Stimulated activated CD8-positive, alpha-beta memory T cell treated with anti-CD3 and anti-CD28 coated beads, Interleukin-15, amount 100 ng/mL, for 4 hours (primary cell): Measurements from ENCODE around the gene POLR3H.
"Not testable (repeated sequence)": the region's sequence is repeated elsewhere in the genome, so short reads cannot be mapped to it uniquely, and the experiment has no call there.

Experiments used
- DNase-seq, 2 donors: peaks; one replicate each; pipeline ENCODE4 v3.0.0-alpha.2; 2020; ENCODE audit warnings: low read depth in 2 of 2

Gene POLR3H, protein sequence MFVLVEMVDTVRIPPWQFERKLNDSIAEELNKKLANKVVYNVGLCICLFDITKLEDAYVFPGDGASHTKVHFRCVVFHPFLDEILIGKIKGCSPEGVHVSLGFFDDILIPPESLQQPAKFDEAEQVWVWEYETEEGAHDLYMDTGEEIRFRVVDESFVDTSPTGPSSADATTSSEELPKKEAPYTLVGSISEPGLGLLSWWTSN

DNA sequence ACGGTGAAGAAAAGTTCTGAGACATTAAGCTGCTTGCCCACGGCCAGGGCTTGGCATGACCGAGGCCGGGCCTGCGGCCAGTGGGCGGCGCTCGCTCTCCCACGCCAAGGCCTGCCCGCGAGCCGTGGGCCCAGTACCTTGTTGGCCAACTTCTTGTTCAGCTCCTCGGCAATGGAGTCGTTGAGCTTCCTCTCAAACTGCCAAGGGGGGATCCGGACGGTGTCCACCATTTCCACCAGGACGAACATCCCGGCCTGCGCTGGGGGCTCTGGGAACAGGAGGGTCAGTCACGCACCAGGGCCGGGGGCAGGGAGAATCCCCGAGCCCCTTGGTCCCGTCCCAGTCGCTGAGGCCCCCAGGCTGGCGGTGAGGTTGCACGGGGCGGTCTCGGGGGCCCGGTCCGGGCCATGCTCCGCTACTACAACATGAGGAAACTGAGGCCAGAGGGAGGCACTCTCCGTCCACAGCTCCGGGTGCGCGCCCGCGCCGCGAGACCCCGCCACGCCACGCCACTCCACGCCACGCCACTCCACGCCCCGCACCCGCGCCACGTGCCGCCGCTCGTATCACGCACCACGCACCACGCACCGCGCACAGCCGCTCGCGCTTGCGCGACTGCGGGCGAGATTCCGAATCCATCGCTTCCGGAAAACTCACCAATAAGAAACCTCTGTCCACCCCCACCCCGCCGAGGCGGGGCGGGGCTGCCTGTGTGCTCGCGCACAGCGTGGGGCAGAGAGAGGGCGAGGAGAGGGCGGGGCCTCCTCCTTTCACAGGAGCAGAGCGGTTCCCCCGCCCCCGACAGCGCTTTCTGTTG, at the start of gene POLR3H:
Gene POLR3H, minus strand, starts transcription at position 617 of the 817 bp plus-strand sequence. Its CDS starts 369 bp downstream, at position 248.
- DNase-seq, result peak; percentile 93 to 94

DNA sequence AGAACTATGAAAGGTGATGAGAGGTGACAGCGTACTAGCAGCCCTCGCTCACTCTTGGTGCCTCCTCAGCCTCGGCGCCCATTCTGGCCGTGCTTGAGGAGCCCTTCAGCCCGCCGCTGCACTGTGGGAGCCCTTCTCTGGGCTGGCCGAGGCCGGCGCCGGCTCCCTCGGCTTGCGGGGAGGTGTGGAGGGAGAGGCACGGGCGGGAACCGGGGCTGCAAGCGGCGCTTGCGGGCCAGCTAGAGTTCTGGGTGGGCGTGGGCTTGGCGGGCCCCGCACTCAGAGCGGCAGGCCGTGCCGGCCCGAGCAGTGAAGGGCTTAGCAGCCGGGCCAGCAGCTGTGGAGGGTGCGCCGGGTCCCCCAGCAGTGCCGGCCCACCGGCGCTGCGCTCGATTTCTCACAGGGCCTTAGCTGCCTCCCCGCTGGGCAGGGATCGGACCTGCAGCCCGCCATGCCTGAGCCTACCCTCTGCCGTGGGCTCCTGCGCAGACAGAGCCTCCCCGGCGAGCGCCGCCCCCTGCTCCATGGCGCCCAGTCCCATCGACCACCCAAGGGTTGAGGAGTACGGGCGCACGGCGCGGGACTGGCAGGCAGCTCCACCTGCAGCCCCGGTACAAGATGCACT, 49.2 kb upstream of the POLR3H start:
- not testable (repeated sequence) for DNase-seq

DNA sequence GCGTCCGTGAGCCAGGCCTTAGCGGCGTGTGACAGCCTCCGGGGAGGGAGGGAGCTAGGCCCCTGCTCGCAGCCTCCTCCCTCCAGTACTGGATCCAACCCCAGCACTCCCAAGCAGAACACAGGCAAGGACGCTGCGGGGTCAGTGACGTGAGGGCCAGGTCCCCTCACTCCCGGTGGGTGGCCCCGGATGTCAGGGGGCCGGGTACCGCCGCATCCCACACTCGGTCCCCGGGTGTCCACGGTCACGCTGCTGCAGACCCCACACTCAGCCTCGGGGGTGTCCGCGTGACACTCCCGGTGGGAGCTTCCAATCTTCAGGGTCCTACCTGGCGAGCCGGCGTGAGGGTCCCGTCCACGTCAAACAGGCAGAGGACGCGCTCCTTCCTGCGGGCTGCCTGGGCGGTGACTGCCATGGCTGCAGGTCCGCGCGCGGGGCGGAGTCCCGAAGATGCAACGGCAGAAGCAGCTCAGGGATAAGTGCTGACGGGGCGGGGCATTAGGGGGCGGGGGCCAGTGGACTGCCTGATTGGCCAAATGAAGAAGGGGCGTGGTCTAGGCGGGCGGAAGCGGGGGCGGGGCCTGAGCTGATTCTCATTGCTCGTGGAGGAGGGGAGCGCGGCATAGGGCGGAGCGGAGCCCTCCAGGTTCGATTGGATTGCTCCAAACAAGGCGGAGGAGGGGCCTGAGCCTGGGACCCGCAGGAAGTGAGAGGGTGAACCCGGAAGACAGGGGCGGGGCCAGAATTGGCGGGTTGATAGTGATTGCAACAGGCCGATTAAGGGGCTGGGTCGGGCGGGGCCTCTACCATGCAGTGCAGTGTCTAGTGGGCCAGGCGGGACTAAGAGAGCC, 45.3 kb upstream of the POLR3H start, which contains the start of gene PMM1:
Gene PMM1, minus strand, starts transcription at position 450 of the 851 bp plus-strand sequence. Its CDS starts 35 bp downstream, at position 415.
- DNase-seq, result peak; percentile 100

DNA sequence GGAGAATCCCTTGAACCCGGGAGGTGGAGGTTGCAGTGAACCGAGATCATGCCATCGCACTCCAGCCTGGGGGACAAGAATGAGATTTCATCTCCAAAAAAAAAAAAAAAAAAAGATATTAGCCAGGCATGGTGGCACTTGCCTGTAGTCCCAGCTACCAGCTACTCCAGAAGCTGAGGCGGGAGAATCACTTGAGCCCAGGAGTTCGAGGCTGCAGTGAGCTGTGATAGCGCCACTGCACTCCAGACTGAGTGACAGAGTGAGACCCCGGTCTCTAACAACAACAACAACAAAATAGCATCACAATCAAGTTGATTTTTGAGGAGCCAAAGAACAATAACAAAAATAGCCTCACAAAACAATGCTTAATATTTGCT, 43.1 kb upstream of the POLR3H start:
- DNase-seq, result no peak

DNA sequence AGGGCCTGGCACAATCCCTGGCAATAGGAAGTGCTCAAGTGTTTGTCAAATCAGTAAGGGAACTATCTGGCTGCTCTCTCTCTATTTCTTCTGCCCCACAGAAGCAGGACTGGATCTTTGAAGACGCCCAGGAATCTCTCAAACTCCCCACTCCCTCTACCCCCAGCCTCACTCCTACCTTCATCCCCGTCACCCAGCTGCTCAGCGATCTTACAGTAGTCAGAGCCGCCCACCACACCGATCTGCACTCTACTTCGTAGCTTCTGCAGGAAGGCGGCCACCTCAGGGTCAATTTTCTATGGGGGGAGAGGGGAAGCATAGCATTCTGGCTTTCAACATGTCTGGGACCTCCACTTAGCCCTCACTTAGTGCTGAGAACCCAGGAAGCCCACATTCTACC, 41.6 kb upstream of the POLR3H start:
- DNase-seq, result no peak

DNA sequence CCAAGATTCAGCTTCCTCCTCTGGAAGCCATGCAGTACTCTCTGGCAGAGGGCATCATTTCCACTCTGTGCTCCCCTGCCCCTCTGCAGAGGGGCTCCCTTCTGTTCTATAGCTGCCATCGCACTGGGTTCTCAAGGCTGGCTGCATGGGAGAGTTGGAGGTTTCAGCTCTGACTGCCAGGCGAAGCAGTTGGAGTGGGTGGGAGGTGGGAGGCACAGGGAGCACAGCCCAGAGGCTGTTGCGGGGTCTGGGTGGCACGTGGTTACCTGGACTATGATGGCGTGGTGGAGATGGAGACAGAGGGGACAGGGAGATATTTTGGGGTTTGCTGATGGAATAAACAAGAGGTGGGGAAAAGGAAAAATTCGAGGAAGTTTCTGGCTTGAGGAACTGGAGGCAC, 40.6 kb upstream of the POLR3H start:
- no peak for DNase-seq

DNA sequence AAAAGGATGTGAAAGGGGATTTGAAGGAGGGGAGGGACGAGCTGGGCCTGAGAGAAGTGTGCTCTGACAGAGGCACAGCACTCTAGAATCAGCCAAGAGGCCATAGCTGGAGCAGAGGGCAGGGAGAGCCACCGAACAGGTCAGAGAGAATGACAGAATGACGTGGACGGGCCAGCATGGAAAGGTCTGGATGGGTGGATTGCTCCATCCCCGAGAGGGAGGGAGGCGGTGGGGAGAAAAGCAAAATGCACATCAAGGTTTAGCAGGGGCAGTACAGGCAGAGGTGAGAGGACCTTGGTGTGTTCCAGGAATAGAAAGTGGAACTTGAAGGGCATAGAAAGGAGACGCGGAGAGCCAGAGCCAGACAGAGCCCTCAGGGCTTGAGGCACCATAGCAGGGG, 38.4 kb upstream of the POLR3H start:
- no peak for DNase-seq

DNA sequence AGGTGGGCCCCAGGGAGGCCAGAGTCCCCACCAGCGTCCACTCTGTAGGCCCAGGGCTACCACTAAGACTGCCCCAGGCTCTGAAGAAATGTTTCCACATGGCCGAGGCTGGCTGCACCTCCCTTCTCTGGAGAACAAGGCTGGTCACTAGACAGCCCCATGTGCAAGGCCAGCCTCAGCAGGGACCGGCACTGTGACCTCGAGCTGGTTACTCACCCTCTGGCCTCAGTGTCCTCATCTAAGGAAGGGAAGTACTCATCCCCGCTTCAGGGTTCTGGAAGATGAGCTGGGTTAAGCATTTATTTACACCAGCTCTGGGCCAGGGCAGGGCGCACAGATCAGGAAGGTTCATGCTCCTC, 35.7 kb upstream of the POLR3H start:
- DNase-seq, result no peak

DNA sequence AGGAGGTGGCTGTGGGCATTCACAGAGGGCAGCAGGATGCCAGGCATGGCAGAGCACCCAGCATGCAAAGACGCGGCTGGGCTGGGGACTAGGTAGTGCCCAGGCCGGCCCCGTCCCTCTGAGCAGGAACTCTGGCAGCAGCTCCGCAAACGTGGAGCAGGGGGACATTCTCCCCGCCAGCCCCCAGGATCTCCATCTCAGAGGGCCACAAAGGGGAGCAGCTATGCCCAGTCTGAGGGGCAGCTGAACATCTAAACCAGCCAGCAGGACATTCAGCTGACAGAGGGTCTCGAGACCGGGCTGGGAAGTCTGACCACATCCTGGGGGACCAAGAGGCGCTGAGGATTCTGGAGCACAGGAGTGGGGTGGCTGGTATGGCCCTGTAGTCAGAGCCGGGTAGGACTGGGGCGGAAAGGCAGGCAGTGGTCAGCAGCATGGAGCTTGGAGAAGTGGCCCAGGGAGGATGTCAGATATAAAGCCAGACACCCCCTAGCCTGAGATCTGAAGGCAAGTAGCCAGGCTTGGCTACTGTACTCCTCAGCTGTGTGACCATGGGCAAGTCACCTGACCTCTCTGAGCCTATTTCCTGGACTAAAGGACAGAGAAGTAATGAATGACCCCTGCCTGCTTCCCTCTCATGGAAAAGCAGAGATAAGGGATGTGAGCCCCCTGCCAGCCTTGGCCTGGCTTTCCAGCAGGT, 35.2 kb upstream of the POLR3H start:
- no peak for DNase-seq

DNA sequence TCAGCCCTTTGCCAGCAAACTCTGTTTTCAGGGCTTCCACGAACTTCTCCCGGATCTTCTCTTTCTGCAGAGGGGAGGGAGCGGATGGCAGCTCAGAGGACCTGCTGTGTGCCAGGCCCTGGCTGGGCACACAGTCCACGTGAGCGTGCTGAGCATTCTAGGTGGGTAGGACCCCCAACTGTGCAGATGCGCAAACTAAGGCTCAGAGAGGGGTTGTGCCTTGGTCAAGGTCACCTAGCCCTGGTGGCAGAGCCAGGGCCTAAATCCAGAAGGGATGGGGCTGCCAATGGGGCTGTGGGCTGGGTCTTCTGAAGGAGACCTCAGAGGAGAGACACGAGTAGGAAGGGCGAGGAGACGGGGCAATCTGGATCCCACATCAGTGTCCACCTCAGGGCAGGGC, 34.5 kb upstream of the POLR3H start:
- no peak for DNase-seq

DNA sequence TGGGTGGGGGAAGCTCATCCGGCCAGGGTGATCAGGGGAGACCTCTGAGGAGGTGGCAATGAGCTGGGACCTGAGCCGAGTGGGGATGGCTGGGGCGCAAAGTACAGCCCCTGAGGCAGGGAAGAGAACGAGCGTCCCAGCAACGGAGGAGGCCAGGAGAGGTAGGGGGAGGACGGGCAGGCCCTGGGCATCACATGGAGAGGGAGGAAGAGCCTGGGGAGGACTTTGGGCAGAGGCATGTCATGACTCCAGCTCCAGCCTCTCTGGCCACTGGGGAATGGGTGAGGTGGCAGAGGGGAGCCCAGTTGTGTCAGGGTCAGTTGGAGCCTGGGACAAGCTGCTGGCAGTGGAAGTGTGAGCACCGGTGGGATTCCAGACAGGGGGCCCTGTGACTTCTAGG, 33.8 kb upstream of the POLR3H start:
- no peak for DNase-seq

DNA sequence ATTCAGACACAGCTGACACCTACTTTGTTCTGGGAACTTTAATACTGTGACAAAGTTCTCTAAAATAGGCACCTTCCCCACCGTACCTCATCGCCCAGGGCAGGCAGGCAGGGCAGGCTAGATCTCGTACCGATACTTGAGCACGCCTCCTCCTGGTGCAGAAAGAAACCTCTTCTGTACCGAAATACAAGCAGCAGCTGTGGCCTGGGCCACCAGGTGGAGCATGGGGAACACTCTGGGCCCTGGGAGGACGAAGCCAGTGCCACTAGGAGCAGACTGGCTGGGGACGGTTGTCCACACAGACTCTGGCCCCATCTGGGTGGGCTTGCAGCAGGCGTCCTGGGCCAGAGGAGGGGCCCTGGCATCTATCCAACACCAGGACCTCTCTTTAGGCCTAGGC, 32.6 kb upstream of the POLR3H start:
- DNase-seq, result no peak

DNA sequence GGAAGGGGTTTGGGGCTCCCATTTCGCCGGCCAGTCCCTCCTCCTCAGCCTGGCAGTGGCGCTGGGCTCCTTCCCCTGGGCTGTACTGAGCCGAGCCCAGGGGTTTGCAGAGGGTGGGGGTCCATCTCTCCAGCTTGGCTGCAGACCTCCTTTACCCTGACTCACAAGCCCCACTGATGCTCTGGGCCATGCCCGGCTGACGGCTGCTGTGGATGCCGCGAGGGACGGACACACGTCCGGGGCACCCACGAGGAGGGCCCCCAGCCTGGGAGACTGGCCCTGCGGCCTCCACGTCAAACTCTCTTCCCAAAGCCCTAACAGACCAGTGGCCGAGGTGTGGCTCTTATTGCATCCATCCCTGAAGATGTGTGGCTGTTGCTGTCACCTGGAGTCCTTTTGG, 31.3 kb upstream of the POLR3H start:
- DNase-seq, result no peak

DNA sequence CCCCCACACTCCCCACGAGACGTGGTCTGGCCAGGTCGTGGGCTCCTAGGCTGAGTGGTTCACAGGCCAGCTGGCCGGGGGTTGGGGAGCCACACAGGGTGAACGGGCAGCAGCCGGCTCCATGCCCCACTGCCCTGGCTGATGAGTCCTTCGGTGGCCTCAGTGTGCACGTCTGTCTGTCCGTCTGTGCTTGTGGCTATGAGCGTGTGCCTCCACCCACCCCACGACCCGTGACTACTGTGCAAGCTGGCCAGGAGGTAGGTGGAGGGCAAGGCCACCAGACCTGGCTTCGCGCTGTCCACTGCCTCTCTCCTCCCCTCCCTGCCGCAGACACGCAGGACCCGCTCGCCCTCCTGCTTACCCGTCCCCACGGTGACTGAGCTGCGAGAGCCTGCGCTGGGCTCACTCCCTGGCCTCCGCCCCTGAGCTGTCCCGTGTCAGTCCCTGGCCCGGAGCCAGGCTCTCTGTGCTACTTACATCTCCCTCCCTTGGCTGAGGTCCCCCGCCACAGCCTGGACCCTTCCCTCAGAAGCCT, 30.6 kb upstream of the POLR3H start:
- DNase-seq, result no peak

DNA sequence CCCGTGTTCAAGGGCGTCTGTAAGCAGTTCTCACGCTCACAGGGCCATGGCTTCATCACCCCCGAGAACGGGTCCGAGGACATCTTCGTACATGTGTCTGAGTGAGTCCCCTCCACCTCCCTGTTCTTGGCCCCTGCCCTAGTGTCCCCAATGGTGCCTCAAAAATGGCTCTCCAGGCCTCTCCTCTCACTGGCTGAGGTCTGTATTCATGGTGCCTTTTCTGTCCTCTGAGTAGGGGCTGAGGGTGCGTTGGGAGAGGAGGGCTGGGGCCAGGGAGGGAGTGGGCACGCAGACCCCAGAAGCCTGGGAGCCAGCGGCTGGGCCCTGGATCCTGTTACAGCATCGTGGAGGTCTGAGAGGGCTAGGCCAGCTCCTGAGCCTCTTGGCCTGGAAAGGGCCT, 29.4 kb upstream of the POLR3H start:
- no peak for DNase-seq

DNA sequence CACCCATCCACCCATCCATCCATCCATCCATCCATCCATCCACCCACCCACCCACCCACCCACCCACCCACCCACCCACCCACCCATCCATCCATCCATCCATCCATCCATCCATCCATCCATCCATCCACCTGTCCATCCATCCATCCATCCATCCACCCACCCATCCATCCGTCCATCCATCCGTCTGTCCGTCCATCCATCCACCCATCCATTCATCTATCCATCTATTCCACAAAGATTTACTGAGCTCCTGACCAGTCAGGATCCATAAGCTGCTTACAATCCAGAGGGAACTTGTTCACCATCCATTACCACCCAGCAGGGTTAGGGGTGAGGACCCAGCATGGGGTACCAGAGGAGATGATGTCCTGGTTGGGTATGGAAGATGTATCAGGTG, 28.0 kb upstream of the POLR3H start:
- DNase-seq, result not testable (repeated sequence)

DNA sequence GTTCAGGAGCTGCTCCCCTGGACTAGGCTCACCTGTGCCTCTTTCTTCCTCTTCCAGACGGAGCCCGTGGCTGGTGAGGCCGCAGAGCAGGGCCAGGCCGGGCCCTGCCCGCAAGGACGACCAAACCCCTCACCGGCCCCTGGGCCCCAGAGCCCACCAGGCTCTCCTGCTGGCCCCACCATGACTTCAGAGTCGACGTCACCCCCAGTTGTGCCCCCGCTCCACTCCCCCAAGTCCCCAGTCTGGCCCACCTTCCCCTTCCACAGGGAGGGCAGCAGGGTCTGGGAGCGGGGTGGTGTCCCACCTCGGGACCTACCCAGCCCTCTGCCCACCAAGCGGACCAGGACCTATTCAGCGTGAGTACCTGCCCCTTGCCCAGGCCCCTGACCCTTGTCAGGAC, 27.5 kb upstream of the POLR3H start:
- DNase-seq, result no peak

DNA sequence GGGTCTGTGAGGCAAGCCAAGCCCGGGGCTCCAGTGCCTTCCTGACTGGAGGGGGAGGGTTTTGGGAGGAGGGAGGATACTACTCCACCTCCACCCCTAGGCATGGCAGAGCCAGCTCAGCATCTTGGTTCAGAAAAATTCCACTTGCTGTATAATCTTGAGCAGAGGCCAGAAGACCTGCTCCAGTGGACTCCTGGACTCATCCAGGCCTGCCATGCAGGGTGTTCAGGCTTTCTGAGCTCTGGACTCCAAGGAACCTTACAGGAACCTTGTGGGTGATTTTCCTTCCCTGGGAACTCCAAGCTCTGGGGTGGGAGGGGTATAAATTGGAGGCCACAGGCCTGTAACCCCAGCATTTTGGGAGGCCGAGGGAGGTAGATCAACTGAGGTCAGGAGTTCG, 26.0 kb upstream of the POLR3H start:
- no peak for DNase-seq

DNA sequence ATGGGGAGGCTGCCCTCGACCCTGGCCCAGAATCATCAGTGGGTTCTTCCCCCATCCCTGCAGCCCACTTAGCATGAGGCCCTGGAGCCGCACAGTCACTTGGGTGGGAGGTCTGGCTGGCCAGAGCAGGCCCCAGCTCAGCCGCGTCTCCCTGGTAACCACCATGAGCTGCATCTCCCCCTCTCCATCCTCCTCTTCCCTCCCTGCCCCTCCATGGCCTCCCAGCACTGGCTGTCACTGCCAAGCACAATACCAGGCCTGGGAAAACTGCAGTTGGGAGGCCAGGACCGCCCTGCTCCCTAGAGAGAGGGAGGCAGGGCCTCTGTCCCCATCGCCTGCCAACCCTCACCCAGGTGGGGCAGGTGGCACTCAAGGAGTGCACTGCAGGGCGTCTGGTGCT, 24.5 kb upstream of the POLR3H start:
- no peak for DNase-seq

DNA sequence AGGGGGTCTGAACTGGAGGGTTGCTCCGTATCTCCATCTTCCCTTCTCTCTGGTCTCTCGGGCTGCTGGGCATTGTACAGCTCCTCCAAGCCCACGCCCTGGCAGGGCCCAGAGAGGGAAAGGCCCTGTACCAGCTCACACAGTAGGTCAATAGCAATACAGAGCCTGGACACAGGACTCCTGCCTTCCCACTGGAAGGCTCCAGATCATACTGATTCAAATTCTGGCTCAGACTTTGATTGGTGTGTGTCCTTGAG, 23.2 kb upstream of the POLR3H start:
- DNase-seq, result no peak

DNA sequence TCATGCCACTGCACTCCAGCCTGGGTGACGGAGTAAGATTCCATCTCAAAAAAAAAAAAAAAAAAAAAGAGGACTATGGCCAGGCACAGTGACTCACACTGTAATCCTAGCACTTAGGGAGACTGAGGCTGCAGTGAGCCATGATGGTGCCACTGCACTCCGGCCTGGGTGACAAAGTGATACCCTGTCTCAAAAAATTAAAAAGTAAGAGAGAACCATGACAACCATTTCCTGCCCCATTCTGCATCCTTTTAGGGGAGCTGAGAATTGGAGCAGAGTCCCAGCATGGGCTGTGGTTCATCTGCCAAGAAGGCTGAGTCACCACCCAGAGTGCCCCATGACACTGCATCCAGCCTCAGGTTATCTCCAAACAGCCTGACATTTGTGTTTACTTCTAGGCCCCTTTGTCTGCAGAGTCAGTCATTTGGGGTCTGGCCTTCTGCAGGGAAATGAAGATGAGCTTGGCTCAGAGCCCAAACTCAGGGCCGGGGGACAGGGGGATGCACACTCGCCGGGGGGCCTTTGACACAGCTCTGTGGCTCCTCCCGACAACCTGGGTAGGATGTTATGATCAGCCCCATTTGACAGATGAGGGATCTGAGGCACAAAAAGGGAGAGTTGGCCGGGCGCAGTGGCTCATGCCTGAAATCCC, 21.3 kb upstream of the POLR3H start:
- DNase-seq, result no peak
